ENCODE measurements around the gene NELL1.

- TF ChIP-seq CTCF (IDR thresholded peaks at IDR 0.05; ENCODE audit: insufficient read depth, low read depth, low read length) (no peak), EZH2 (IDR thresholded peaks at IDR 0.05; ENCODE audit: insufficient read depth, low read length) (no peak)
Observed at GRCh38 chr11:21007297-21007696, 337.9 kb downstream of the NELL1 start.

Data from astrocyte (in vitro differentiated cells and primary cell).